Measurements from ENCODE around the gene SLC44A3. TPM values are rescaled to one million over a fixed set of nuclear protein-coding genes. Genes with fewer than 3 reads are reported as not detected.

SLC44A3 gene
- total RNA-seq, 2 donors from 2014 or later: 5.5 to 6.3 TPM

DNA sequence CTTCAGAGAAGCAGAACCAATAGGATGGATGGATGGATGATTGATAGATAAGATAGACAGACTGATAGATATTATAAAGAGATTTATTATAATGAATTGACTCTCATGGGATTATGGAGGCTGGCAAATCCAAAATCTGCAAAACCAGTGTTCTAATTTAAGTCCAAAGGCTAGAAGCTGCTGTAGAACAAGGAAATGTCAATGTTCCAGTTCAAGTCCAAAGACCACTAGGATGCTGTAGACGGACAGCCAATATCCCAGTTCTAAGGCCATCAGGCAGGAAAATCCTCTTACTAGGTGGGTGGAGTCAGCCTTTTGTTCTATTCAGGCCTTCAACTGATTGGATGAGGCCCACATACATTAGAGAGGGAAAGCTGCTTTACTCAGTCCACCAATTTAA is 4.1 kb upstream of the SLC44A3 start:
- no peaks in the 10 kb centered on the region for H3K36me3 ChIP-seq (ENCODE audit: control insufficient read depth, insufficient read depth, low read length)
- H3K9me3 Mint-ChIP-seq: peaks cover 58% of the 10 kb centered on the region
- DNase-seq: no peak
- peaks cover 11% of the 10 kb centered on the region for H3K27me3 Mint-ChIP-seq (ENCODE audit: insufficient read depth)
- H3K27me3 ChIP-seq (ENCODE audit: control insufficient read depth, insufficient read depth, low read length, poor library complexity, severe bottlenecking): peaks cover 4% of the 10 kb centered on the region
- TF ChIP-seq, protein P1, sequence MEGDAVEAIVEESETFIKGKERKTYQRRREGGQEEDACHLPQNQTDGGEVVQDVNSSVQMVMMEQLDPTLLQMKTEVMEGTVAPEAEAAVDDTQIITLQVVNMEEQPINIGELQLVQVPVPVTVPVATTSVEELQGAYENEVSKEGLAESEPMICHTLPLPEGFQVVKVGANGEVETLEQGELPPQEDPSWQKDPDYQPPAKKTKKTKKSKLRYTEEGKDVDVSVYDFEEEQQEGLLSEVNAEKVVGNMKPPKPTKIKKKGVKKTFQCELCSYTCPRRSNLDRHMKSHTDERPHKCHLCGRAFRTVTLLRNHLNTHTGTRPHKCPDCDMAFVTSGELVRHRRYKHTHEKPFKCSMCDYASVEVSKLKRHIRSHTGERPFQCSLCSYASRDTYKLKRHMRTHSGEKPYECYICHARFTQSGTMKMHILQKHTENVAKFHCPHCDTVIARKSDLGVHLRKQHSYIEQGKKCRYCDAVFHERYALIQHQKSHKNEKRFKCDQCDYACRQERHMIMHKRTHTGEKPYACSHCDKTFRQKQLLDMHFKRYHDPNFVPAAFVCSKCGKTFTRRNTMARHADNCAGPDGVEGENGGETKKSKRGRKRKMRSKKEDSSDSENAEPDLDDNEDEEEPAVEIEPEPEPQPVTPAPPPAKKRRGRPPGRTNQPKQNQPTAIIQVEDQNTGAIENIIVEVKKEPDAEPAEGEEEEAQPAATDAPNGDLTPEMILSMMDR (conservative IDR thresholded peaks at IDR 0.05): no peak
- peaks cover 41% of the 10 kb centered on the region for H3K36me3 Mint-ChIP-seq (ENCODE audit: low read depth)
- no peak overlapping the region for H3K27ac ChIP-seq (ENCODE audit: low read depth, low read length)
- H3K4me1 ChIP-seq (ENCODE audit: control insufficient read depth, insufficient read depth, low read length): no peaks in the 10 kb centered on the region
- no peak overlapping the region for H3K27ac Mint-ChIP-seq
- H3K4me3 ChIP-seq (ENCODE audit: low read length): no peak overlapping the region
- H3K9ac ChIP-seq (ENCODE audit: extremely low read depth, low read length, poor library complexity, severe bottlenecking): no peak overlapping the region
- no peak overlapping the region for H3K4me3 Mint-ChIP-seq
- WGBS, 2 experiments (ENCODE audit: insufficient coverage in 1 of 2, insufficient read length in 1 of 2): 0% methylated on average over 1 of the region's 1 CpG
- H3K4me1 Mint-ChIP-seq: peaks cover 7% of the 10 kb centered on the region
- H3K9me3 ChIP-seq (ENCODE audit: control insufficient read depth, low read length): peaks cover 58% of the 10 kb centered on the region

DNA sequence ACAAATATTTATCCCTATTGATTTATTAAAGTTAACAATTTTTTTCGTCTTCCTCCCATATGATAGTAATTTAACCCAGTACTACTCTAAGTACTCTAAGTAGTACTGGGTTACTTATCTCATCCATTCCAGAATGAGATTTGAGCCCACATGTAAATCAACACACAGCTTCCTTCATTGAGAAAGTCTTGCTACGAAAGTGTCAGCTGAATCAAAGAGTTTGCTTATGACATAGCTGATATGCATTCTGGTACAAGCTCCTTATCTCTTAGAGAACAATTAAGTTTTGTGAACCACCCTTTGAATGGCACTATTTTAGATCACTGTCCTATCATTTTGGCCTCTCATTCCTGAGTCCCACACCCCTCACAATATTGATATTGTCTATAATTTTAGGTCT is 2.4 kb upstream of the SLC44A3 start:
- Histone ChIP-seq H3K27me3 (ENCODE audit: control insufficient read depth, insufficient read depth, low read length, poor library complexity, severe bottlenecking) (peaks cover 17% of the 10 kb centered on the region), H3K27ac (ENCODE audit: low read depth, low read length) (no peak overlapping the region), H3K9me3 (ENCODE audit: control insufficient read depth, low read length) (peaks cover 46% of the 10 kb centered on the region), H3K9ac (ENCODE audit: extremely low read depth, low read length, poor library complexity, severe bottlenecking) (no peak overlapping the region), H3K4me1 (ENCODE audit: control insufficient read depth, insufficient read depth, low read length) (no peaks in the 10 kb centered on the region), H3K4me3 (ENCODE audit: low read length) (no peak overlapping the region), H3K36me3 (ENCODE audit: control insufficient read depth, insufficient read depth, low read length) (no peaks in the 10 kb centered on the region)
- peaks cover 47% of the 10 kb centered on the region for H3K9me3 Mint-ChIP-seq
- H3K27me3 Mint-ChIP-seq (ENCODE audit: insufficient read depth): peaks cover 13% of the 10 kb centered on the region
- H3K36me3 Mint-ChIP-seq (ENCODE audit: low read depth): peaks cover 32% of the 10 kb centered on the region
- TF ChIP-seq, protein P1 (conservative IDR thresholded peaks at IDR 0.05): no peak
- no peak overlapping the region for H3K4me3 Mint-ChIP-seq
- DNase-seq: no peak
- H3K27ac Mint-ChIP-seq: no peak overlapping the region
- WGBS, 2 experiments (ENCODE audit: insufficient coverage in 1 of 2, insufficient read length in 1 of 2): 85 to 100% methylated on average over 2 of the region's 2 CpGs
- peaks cover 10% of the 10 kb centered on the region for H3K4me1 Mint-ChIP-seq

DNA sequence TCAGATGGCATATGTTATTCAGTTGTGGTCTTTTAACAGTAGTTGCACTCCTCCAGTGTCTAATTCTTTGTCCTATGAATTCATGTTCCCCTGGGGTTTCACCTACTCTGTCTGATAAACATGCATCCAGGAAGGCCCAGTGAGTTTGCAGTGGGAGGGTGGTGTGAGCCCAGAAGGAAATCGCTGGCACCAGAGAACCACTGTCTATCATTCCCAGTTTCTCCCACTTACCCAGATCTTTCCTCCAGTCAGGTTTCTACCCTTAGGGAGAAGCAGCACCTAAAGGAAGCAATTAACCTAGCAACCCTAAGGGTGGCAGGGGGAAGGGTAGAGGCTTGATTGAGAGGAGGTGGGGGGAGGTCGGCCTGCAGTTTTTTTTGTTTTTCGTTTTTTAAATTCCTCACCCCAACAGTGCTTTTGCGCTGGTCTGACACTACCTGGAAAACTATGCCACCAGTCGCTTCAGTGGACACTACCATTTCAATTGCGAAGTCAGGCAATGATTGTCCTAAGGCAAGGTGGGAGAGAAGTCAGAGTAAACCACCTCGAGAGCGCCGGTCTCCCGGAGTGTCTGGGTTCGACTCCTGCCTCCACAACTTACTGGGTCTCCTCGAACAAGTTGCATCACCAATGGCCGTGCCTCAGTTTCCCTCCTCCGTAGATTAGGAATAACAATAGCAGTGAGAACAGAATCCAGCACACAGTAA is 766 bp upstream of the SLC44A3 start:
- Mint-ChIP-seq H3K36me3 (ENCODE audit: low read depth) (peaks cover 19% of the 10 kb centered on the region), H3K27ac (peak overlapping the region; percentile 88), H3K4me3 (peak overlapping the region; percentile 78), H3K9me3 (peaks cover 32% of the 10 kb centered on the region), H3K27me3 (ENCODE audit: insufficient read depth) (peaks cover 16% of the 10 kb centered on the region), H3K4me1 (peaks cover 10% of the 10 kb centered on the region)
- TF ChIP-seq, protein P1 (conservative IDR thresholded peaks at IDR 0.05): no peak
- Histone ChIP-seq H3K36me3 (ENCODE audit: control insufficient read depth, insufficient read depth, low read length) (no peaks in the 10 kb centered on the region), H3K27me3 (ENCODE audit: control insufficient read depth, insufficient read depth, low read length, poor library complexity, severe bottlenecking) (peaks cover 27% of the 10 kb centered on the region), H3K4me1 (ENCODE audit: control insufficient read depth, insufficient read depth, low read length) (no peaks in the 10 kb centered on the region), H3K27ac (ENCODE audit: low read depth, low read length) (no peak overlapping the region), H3K4me3 (ENCODE audit: low read length) (peak overlapping the region; percentile 79), H3K9me3 (ENCODE audit: control insufficient read depth, low read length) (peaks cover 29% of the 10 kb centered on the region), H3K9ac (ENCODE audit: extremely low read depth, low read length, poor library complexity, severe bottlenecking) (peak overlapping the region; percentile 39)
- WGBS, 2 experiments (ENCODE audit: insufficient coverage in 1 of 2, insufficient read length in 1 of 2): 51 to 62% methylated on average over 10 to 14 of the region's 14 CpGs
- DNase-seq: no peak
